HL-60 (cell line): ENCODE data around the gene ADRA2C.
"Not testable (repeated sequence)": the region's sequence is repeated elsewhere in the genome, so short reads cannot be mapped to it uniquely, and the experiment has no call there.

Experiments used
- DNase-seq, 2 experiments: peaks; one replicate each; pipeline ENCODE4 v3.0.0-alpha.2; 2010 to 2020; ENCODE audit warnings: low read depth in 1 of 2, low spot score in 1 of 2
- H3K27ac ChIP-seq: fragments of 250-450 bp; sonication (Bioruptor Pico); replicated peaks from 2 replicates; pipeline ENCODE4 v1.5.1; 2020; ENCODE audit warnings: mild to moderate bottlenecking, moderate library complexity
- H3K27me3 ChIP-seq: fragments of 250-450 bp; sonication (Bioruptor Pico); 2 replicates; pipeline ENCODE4 v1.5.1; 2021; ENCODE audit warnings: mild to moderate bottlenecking, moderate library complexity; ENCODE audit not compliant: insufficient read depth, poor library complexity, severe bottlenecking
- H3K4me3 ChIP-seq: replicated peaks from 2 replicates; pipeline ENCODE4 v1.5.1; 2011; ENCODE audit warnings: mild to moderate bottlenecking, control low read depth, low read length; ENCODE audit not compliant: insufficient read depth
- CTCF ChIP-seq: IDR thresholded peaks from one replicate; pipeline ENCODE4 v1.5.1; 2011; ENCODE audit warnings: low read length, control low read depth, inconsistent platforms; ENCODE audit not compliant: insufficient read depth
- GABPA ChIP-seq: IDR thresholded peaks from 2 replicates; pipeline ENCODE4 v1.6.1; 2012; ENCODE audit warnings: low read depth
- POLR2AphosphoS5 ChIP-seq: IDR thresholded peaks from 2 replicates; pipeline ENCODE4 v1.6.1; 2012; ENCODE audit warnings: low read depth
- REST ChIP-seq: IDR thresholded peaks from 2 replicates; pipeline ENCODE4 v1.6.1; 2012; ENCODE audit warnings: low read depth; ENCODE audit not compliant: insufficient replicate concordance
- SPI1 ChIP-seq: IDR thresholded peaks from 2 replicates; pipeline ENCODE4 v1.6.1; 2012; ENCODE audit warnings: low read depth, mild to moderate bottlenecking, borderline replicate concordance

Gene ADRA2C

GRCh38 chr4:3813151-3814052 lies 47.2 kb downstream of the ADRA2C start:
- H3K4me3 ChIP-seq, result no peak overlapping the region
- no peak for TF ChIP-seq CTCF
- TF ChIP-seq POLR2AphosphoS5, result no peak
- no peak for TF ChIP-seq GABPA
- TF ChIP-seq REST, result no peak
- no peak for DNase-seq
- H3K27ac ChIP-seq, result no peak overlapping the region
- H3K27me3 ChIP-seq, result no peaks in the 10 kb centered on the region

GRCh38 chr4:3814053-3814570 lies 47.9 kb downstream of the ADRA2C start:
- no peak overlapping the region for H3K27ac ChIP-seq
- no peak for DNase-seq
- H3K27me3 ChIP-seq, result no peaks in the 10 kb centered on the region
- TF ChIP-seq GABPA (no peak), POLR2AphosphoS5 (no peak), CTCF (no peak), SPI1 (no peak), REST (no peak)
- no peak overlapping the region for H3K4me3 ChIP-seq

- H3K27ac ChIP-seq, H3K4me3 ChIP-seq, H3K27me3 ChIP-seq, DNase-seq: not testable (repeated sequence)
Measured at GRCh38 chr4:3814838-3815237, 48.7 kb downstream of the ADRA2C start.

- no peak for DNase-seq
- H3K27ac ChIP-seq, result no peak overlapping the region
- TF ChIP-seq GABPA (no peak), SPI1 (no peak), CTCF (no peak), REST (no peak), POLR2AphosphoS5 (no peak)
- H3K27me3 ChIP-seq, result no peaks in the 10 kb centered on the region
- no peak overlapping the region for H3K4me3 ChIP-seq
Measured at GRCh38 chr4:3816256-3816825, 50.2 kb downstream of the ADRA2C start.
